Stimulated activated CD4-positive, alpha-beta T cell treated with anti-CD3 and anti-CD28 coated beads, Interleukin-2, amount 100 ng/mL, for 24 hours (primary cell): ENCODE results near the gene PCCA.
"Not testable (repeated sequence)": the region's sequence is repeated elsewhere in the genome, so short reads cannot be mapped to it uniquely, and the experiment has no call there.

Source experiments
- DNase-seq, 2 donors: peaks; one replicate each; pipeline ENCODE4 v3.0.0-alpha.2; 2020

The PCCA gene

GRCh38 chr13:100378533-100378932 lies 289.6 kb downstream of the PCCA start:
- no peak for DNase-seq

GRCh38 chr13:100381595-100382224 lies 292.8 kb downstream of the PCCA start:
- no peak for DNase-seq

GRCh38 chr13:100382785-100383184 lies 293.9 kb downstream of the PCCA start:
- DNase-seq = no peak

- DNase-seq = no peak
Observed at GRCh38 chr13:100387416-100387815, 298.5 kb downstream of the PCCA start.

- DNase-seq = not testable (repeated sequence)
Observed at GRCh38 chr13:100388150-100388549, 299.3 kb downstream of the PCCA start.

GRCh38 chr13:100388923-100389322 lies 300.0 kb downstream of the PCCA start:
- no peak for DNase-seq

GRCh38 chr13:100389617-100390016 lies 300.7 kb downstream of the PCCA start:
- no peak for DNase-seq

GRCh38 chr13:100392709-100393630 lies 304.1 kb downstream of the PCCA start:
- peak; percentile 61 to 68 for DNase-seq

GRCh38 chr13:100394005-100394695 lies 305.3 kb downstream of the PCCA start:
- DNase-seq = peak in 1 of 2 donors; percentile 20

GRCh38 chr13:100395698-100396373 lies 306.9 kb downstream of the PCCA start:
- DNase-seq = no peak

GRCh38 chr13:100396776-100397175 lies 307.9 kb downstream of the PCCA start:
- DNase-seq = no peak

GRCh38 chr13:100397627-100398026 lies 308.7 kb downstream of the PCCA start:
- no peak for DNase-seq

GRCh38 chr13:100398360-100398759 lies 309.5 kb downstream of the PCCA start:
- no peak for DNase-seq

- DNase-seq = no peak
Observed at GRCh38 chr13:100399455-100399854, 310.6 kb downstream of the PCCA start.

GRCh38 chr13:100403675-100404074 lies 314.8 kb downstream of the PCCA start:
- no peak for DNase-seq

- DNase-seq = no peak
Observed at GRCh38 chr13:100409132-100409531, 320.2 kb downstream of the PCCA start.

- DNase-seq = no peak
Observed at GRCh38 chr13:100423375-100423774, 334.5 kb downstream of the PCCA start.

- no peak for DNase-seq
Observed at GRCh38 chr13:100428986-100429385, 340.1 kb downstream of the PCCA start.

GRCh38 chr13:100432611-100433010 lies 343.7 kb downstream of the PCCA start:
- no peak for DNase-seq

- DNase-seq = no peak
Observed at GRCh38 chr13:100433475-100433874, 344.6 kb downstream of the PCCA start.

- no peak for DNase-seq
Observed at GRCh38 chr13:100434010-100434763, 345.3 kb downstream of the PCCA start.

GRCh38 chr13:100436099-100436498 lies 347.2 kb downstream of the PCCA start:
- no peak for DNase-seq
